Endothelial cell of umbilical vein (primary cell): ENCODE data around the gene COL6A2. TPM values are rescaled to one million over a fixed set of nuclear protein-coding genes. Genes with fewer than 3 reads are reported as not detected.

ENCODE experiments used
- BruUV-seq: library from RNA; stranded (reverse); fragments of 400-500 nt; replicated peaks from 2 replicates; lab custom pipeline; 2021; lab: Mats Ljungman, UMichigan
- CTCF ChIA-PET: fragments of 300-600, 350-600 bp; sonication (Branson Sonifier 250); formaldehyde crosslinking; loops from one replicate; lab custom pipeline; 2021; ENCODE audit warnings: antibody characterized with exemption, inconsistent platforms; lab: Charles Lee
- POLR2A ChIA-PET: fragments of 300-600, 350-600 bp; sonication (Branson Sonifier 250); formaldehyde crosslinking; loops from one replicate; lab custom pipeline; 2021; ENCODE audit warnings: antibody characterized with exemption, inconsistent platforms; lab: Charles Lee
- DNase-seq: peaks from one replicate; pipeline ENCODE4 v3.0.0-alpha.2; 2011; ENCODE audit warnings: low read depth, low spot score
- FAIRE-seq: peaks from 2 replicates; lab custom pipeline; 2011; peaks lifted over from hg19 to GRCh38; lab: Jason Lieb, UNC
- H2AFZ ChIP-seq: 2 replicates; pipeline ENCODE4 v1.6.0; 2012; ENCODE audit warnings: low read depth, low read length, control low read depth, inconsistent platforms
- H3K27ac ChIP-seq: 2 replicates; pipeline ENCODE4 v1.5.1; 2011; ENCODE audit warnings: low read depth, mild to moderate bottlenecking, control low read depth, low read length, moderate library complexity; ENCODE audit not compliant: insufficient read depth
- H3K27me3 ChIP-seq, 2 experiments: 2 replicates each; pipeline versions ENCODE4 v1.6.0 to v1.6.1; 2011; ENCODE audit warnings: low read length in 2 of 2, mixed read lengths in 1 of 2; ENCODE audit not compliant: control insufficient read depth in 2 of 2, insufficient read depth in 2 of 2
- H3K36me3 ChIP-seq, 2 experiments: 2 replicates in 1 of 2; 3 replicates in 1 of 2; pipeline ENCODE4 v1.5.1; 2011; ENCODE audit warnings: low read length in 2 of 2, mild to moderate bottlenecking in 1 of 2, moderate library complexity in 1 of 2; ENCODE audit not compliant: control insufficient read depth in 2 of 2, insufficient read depth in 2 of 2; ENCODE audit errors: extremely low read depth in 1 of 2
- H3K4me1 ChIP-seq: 3 replicates; pipeline ENCODE4 v1.5.1; 2011; ENCODE audit warnings: mild to moderate bottlenecking, low read length; ENCODE audit not compliant: control insufficient read depth, insufficient read depth; ENCODE audit errors: extremely low read depth
- H3K4me2 ChIP-seq: 2 replicates; pipeline ENCODE4 v1.6.1; 2011; ENCODE audit warnings: low read length, control low read depth, mixed read lengths; ENCODE audit not compliant: insufficient read depth
- H3K4me3 ChIP-seq, 3 experiments: fragments of 200-600 bp in 1 of 3; sonication (generic), shearing (Covaris generic) in 1 of 3; replicated peaks in 1 of 3; 2 replicates each; pipeline ENCODE4 v1.5.1; 2011 to 2016; ENCODE audit warnings: control low read depth in 3 of 3, low read length in 3 of 3, mild to moderate bottlenecking in 2 of 3, inconsistent platforms in 1 of 3, low read depth in 1 of 3, moderate library complexity in 1 of 3; ENCODE audit not compliant: insufficient read depth in 1 of 3
- H3K79me2 ChIP-seq: 2 replicates; pipeline ENCODE4 v1.6.0; 2012; ENCODE audit warnings: low read length, inconsistent platforms; ENCODE audit not compliant: control insufficient read depth, insufficient read depth
- H3K9ac ChIP-seq: replicated peaks from 2 replicates; pipeline ENCODE3; 2011; ENCODE audit warnings: low read length, control low read depth; ENCODE audit not compliant: insufficient read depth; ENCODE audit errors: extremely low read depth
- H3K9me1 ChIP-seq: replicated peaks from 3 replicates; pipeline ENCODE4 v1.6.0; 2011; ENCODE audit warnings: mild to moderate bottlenecking, low read length; ENCODE audit not compliant: control insufficient read depth, insufficient read depth; ENCODE audit errors: extremely low read depth
- H3K9me3 ChIP-seq: replicated peaks from 2 replicates; pipeline ENCODE4 v1.5.1; 2012; ENCODE audit warnings: low read length, inconsistent platforms; ENCODE audit not compliant: control insufficient read depth, insufficient read depth
- H4K20me1 ChIP-seq: replicated peaks from 2 replicates; pipeline ENCODE3; 2011; ENCODE audit warnings: mild to moderate bottlenecking, low read length; ENCODE audit not compliant: control insufficient read depth, insufficient read depth; ENCODE audit errors: extremely low read depth
- EZH2 ChIP-seq: IDR thresholded peaks from 2 replicates; pipeline ENCODE4 v1.6.1; 2012; ENCODE audit warnings: borderline replicate concordance, low read depth, mild to moderate bottlenecking, moderate library complexity, low read length, inconsistent platforms; ENCODE audit not compliant: severe bottlenecking
- FOS ChIP-seq: IDR thresholded peaks from 2 replicates; pipeline ENCODE4 v1.6.1; 2011; ENCODE audit warnings: mild to moderate bottlenecking, low read length, moderate library complexity, borderline replicate concordance; ENCODE audit not compliant: insufficient read depth
- GATA2 ChIP-seq: IDR thresholded peaks from 2 replicates; pipeline ENCODE4 v1.7.0; 2011; ENCODE audit warnings: low read depth, mild to moderate bottlenecking, moderate library complexity, mixed read lengths, low read length; ENCODE audit not compliant: insufficient read length, insufficient read depth
- JUN ChIP-seq: IDR thresholded peaks from 2 replicates; pipeline ENCODE4 v1.6.1; 2011; ENCODE audit warnings: borderline replicate concordance, low read depth; ENCODE audit not compliant: insufficient read length, insufficient read depth
- MAX ChIP-seq: IDR thresholded peaks from 2 replicates; pipeline ENCODE4 v1.6.1; 2011; ENCODE audit not compliant: insufficient read depth, insufficient read length
- POLR2A ChIP-seq: IDR thresholded peaks from 2 replicates; pipeline ENCODE4 v1.6.1; 2012; ENCODE audit warnings: low read depth, mild to moderate bottlenecking, control low read depth, low read length
- POLR2AphosphoS5 ChIP-seq: IDR thresholded peaks from 2 replicates; pipeline ENCODE4 v1.6.1; 2012; ENCODE audit warnings: low read depth, mild to moderate bottlenecking, control low read depth, low read length, moderate library complexity; ENCODE audit not compliant: insufficient read depth
- dilution Hi-C: fragments of 300-500 bp; cut with MboI; formaldehyde crosslinking; loops from one replicate; pipeline ENCODE4 v1.15.0; 2019; ENCODE audit warnings: low sequenced_read_pairs; ENCODE audit not compliant: extremely low pct_ligation_motif_present
- intact Hi-C: fragments of 100-400 bp; cut with micrococcal nuclease; formaldehyde crosslinking; loops from one replicate; pipeline ENCODE4 v1.10.0; 2022
- polyA plus RNA-seq, 4 experiments: library from polyadenylated mRNA; depleted of rRNA in 3 of 4; stranded (reverse) in 3 of 4; unstranded in 1 of 4; fragments of >200 nt; gene quantifications; 2 replicates each; pipeline versions ENCODE4 v1.2.1 to v1.2.3, GENCODE V29; 2011 to 2012; ENCODE audit warnings: missing spikeins in 1 of 4
- total RNA-seq: library from RNA; stranded (reverse); gene quantifications from 2 replicates; pipeline ENCODE4 v1.2.3, GENCODE V29; 2021
- TF ChIP-seq, protein P1 (sequence below), 2 donors: IDR thresholded peaks; 1 replicate in 1 of 2; 2 replicates in 1 of 2; pipeline ENCODE4 v1.5.1; 2011; ENCODE audit warnings: low read length in 2 of 2, mild to moderate bottlenecking in 2 of 2, moderate library complexity in 2 of 2, control low read depth in 1 of 2, inconsistent platforms in 1 of 2, low read depth in 1 of 2; ENCODE audit not compliant: insufficient read depth in 1 of 2; ENCODE audit errors: extremely low read depth in 1 of 2

COL6A2 gene
- total and polyA plus RNA-seq, 2 donors (not counting 3 experiments of a cell fraction or from before 2014, with no cell fraction given), result 3.4 to 6.1 TPM

GRCh38 chr21:46054031-46054430 lies 43.9 kb upstream of the COL6A2 start:
- no peaks in the 10 kb centered on the region for H4K20me1 ChIP-seq
- H3K36me3 ChIP-seq, result no peaks in the 10 kb centered on the region
- no TSS peak for BruUV-seq
- DNase-seq (no peak), FAIRE-seq (no peak)
- intact Hi-C loops, result no loop called here
- no peaks in the 10 kb centered on the region for H3K9me3 ChIP-seq
- H3K4me3 ChIP-seq, result no peak overlapping the region
- POLR2A ChIA-PET, result no interaction called here
- CTCF ChIA-PET, result no interaction called here
- no peaks in the 10 kb centered on the region for H3K4me1 ChIP-seq
- no peaks in the 10 kb centered on the region for H3K79me2 ChIP-seq
- dilution Hi-C loops, result no loop called here
- H3K9me1 ChIP-seq, result no peaks in the 10 kb centered on the region
- no peak overlapping the region for H3K9ac ChIP-seq
- no peak overlapping the region for H2AFZ ChIP-seq
- TF ChIP-seq FOS (no peak), EZH2 (no peak), MAX (no peak)
- H3K27me3 ChIP-seq, result no peaks in the 10 kb centered on the region
- H3K4me2 ChIP-seq, result no peak overlapping the region
- H3K27ac ChIP-seq, result no peak overlapping the region

GRCh38 chr21:46054451-46054881 lies 43.4 kb upstream of the COL6A2 start:
- FAIRE-seq, result no peak
- dilution Hi-C loops, result no loop called here
- no peak overlapping the region for H3K9ac ChIP-seq

More at GRCh38 chr21:46054451-46054881, 43.4 kb upstream of the COL6A2 start:
- Histone ChIP-seq H3K79me2 (no peaks in the 10 kb centered on the region), H3K4me1 (no peaks in the 10 kb centered on the region), H3K27me3 (no peaks in the 10 kb centered on the region), H3K4me2 (no peak overlapping the region), H3K9me1 (no peaks in the 10 kb centered on the region), H2AFZ (no peak overlapping the region), H3K27ac (no peak overlapping the region), H3K4me3 (no peak overlapping the region), H3K36me3 (no peaks in the 10 kb centered on the region), H3K9me3 (no peaks in the 10 kb centered on the region), H4K20me1 (no peaks in the 10 kb centered on the region)
- BruUV-seq, result no TSS peak
- intact Hi-C loops, result no loop called here
- CTCF ChIA-PET, result no interaction called here
- POLR2A ChIA-PET, result no interaction called here
- DNase-seq, result no peak
- TF ChIP-seq JUN (no peak), POLR2AphosphoS5 (no peak), GATA2 (no peak), POLR2A (no peak), MAX (no peak)
- TF ChIP-seq, protein P1, sequence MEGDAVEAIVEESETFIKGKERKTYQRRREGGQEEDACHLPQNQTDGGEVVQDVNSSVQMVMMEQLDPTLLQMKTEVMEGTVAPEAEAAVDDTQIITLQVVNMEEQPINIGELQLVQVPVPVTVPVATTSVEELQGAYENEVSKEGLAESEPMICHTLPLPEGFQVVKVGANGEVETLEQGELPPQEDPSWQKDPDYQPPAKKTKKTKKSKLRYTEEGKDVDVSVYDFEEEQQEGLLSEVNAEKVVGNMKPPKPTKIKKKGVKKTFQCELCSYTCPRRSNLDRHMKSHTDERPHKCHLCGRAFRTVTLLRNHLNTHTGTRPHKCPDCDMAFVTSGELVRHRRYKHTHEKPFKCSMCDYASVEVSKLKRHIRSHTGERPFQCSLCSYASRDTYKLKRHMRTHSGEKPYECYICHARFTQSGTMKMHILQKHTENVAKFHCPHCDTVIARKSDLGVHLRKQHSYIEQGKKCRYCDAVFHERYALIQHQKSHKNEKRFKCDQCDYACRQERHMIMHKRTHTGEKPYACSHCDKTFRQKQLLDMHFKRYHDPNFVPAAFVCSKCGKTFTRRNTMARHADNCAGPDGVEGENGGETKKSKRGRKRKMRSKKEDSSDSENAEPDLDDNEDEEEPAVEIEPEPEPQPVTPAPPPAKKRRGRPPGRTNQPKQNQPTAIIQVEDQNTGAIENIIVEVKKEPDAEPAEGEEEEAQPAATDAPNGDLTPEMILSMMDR (IDR thresholded peaks at IDR 0.05; ENCODE audit: extremely low read depth in 1 of 2, insufficient read depth in 1 of 2, low read depth in 1 of 2, low read length in 2 of 2), result no peak
